SK-N-SH (cell line): ENCODE data around the gene ZBED4. TPM values are rescaled to one million over a fixed set of nuclear protein-coding genes. Genes with fewer than 3 reads are reported as not detected.

Experiments
- CTCF ChIA-PET: fragments of 300-600, 350-600 bp; formaldehyde crosslinking; extraction: SDS; loops from one replicate; lab custom pipeline; 2021; lab: Yijun Ruan, JAX
- POLR2A ChIA-PET: fragments of 350-600 bp; sonication (Branson Sonifier 250); formaldehyde crosslinking; extraction: SDS; loops from one replicate; lab custom pipeline; 2020; ENCODE audit warnings: antibody characterized with exemption, inconsistent platforms; lab: Yijun Ruan, JAX
- DNase-seq: peaks from one replicate; pipeline ENCODE4 v3.0.0; 2012
- H2AFZ ChIP-seq: fragments of 200-600 bp; sonication (generic); 2 replicates; pipeline ENCODE4 v1.8.1; 2016; ENCODE audit warnings: antibody characterized with exemption, mild to moderate bottlenecking, low read depth
- H3F3A ChIP-seq: fragments of 200-600 bp; sonication (generic); replicated peaks from 2 replicates; pipeline ENCODE3; 2016; ENCODE audit warnings: antibody characterized with exemption, mild to moderate bottlenecking; ENCODE audit not compliant: insufficient read depth
- H3K27ac ChIP-seq, 2 experiments: fragments of 200-500 bp in 1 of 2; fragments of 200-600 bp in 1 of 2; sonication (Bioruptor generic) in 1 of 2; sonication (generic), shearing (Covaris generic) in 1 of 2; 2 replicates each; pipeline versions ENCODE4 v1.5.1 to v1.6.1; 2014 to 2016; ENCODE audit warnings: low read depth in 2 of 2, inconsistent platforms in 1 of 2, low read length in 1 of 2, mild to moderate bottlenecking in 1 of 2, mixed read lengths in 1 of 2
- H3K27me3 ChIP-seq: fragments of 200-600 bp; sonication (generic), shearing (Covaris generic); 2 replicates; pipeline ENCODE4 v1.6.1; 2016; ENCODE audit warnings: mixed run types; ENCODE audit not compliant: insufficient read depth
- H3K36me3 ChIP-seq, 2 experiments: fragments of 200-500 bp in 1 of 2; fragments of 200-600 bp in 1 of 2; sonication (Bioruptor generic) in 1 of 2; sonication (generic) in 1 of 2; replicated peaks in 1 of 2; 2 replicates each; pipeline versions ENCODE3 to v1.5.1; 2014 to 2016; ENCODE audit warnings: low read length in 1 of 2, mild to moderate bottlenecking in 1 of 2; ENCODE audit not compliant: insufficient read depth in 2 of 2, control insufficient read depth in 1 of 2
- H3K4me1 ChIP-seq, 2 experiments: fragments of 200-500 bp in 1 of 2; fragments of 200-600 bp in 1 of 2; sonication (Bioruptor generic) in 1 of 2; sonication (generic), shearing (Covaris generic) in 1 of 2; 2 replicates each; pipeline versions ENCODE4 v1.5.1 to v1.6.1; 2014 to 2016; ENCODE audit warnings: low read depth in 1 of 2, low read length in 1 of 2, mixed run types in 1 of 2; ENCODE audit not compliant: insufficient read depth in 2 of 2, control insufficient read depth in 1 of 2
- H3K4me2 ChIP-seq: fragments of 200-600 bp; sonication (generic), shearing (Covaris generic); 2 replicates; pipeline ENCODE4 v1.6.1; 2017; ENCODE audit warnings: mixed run types
- H3K4me3 ChIP-seq, 2 experiments: fragments of 200-500 bp in 1 of 2; fragments of 200-600 bp in 1 of 2; sonication (Bioruptor generic) in 1 of 2; sonication (generic), shearing (Covaris generic) in 1 of 2; 2 replicates each; pipeline versions ENCODE4 v1.5.1 to v1.8.1; 2014 to 2016; ENCODE audit warnings: low read depth in 2 of 2, inconsistent platforms in 1 of 2, low read length in 1 of 2, mild to moderate bottlenecking in 1 of 2, mixed read lengths in 1 of 2, moderate library complexity in 1 of 2
- H3K79me2 ChIP-seq: fragments of 200-600 bp; sonication (generic); 2 replicates; pipeline ENCODE4 v1.8.1; 2017; ENCODE audit warnings: mild to moderate bottlenecking; ENCODE audit not compliant: insufficient read depth
- H3K9ac ChIP-seq: fragments of 200-600 bp; sonication (generic); 2 replicates; pipeline ENCODE4 v1.6.1; 2017; ENCODE audit warnings: mixed run types
- H3K9me2 ChIP-seq: fragments of 200-600 bp; sonication (generic); 2 replicates; pipeline ENCODE4 v1.6.1; 2017; ENCODE audit warnings: mixed run types
- H3K9me3 ChIP-seq: fragments of 200-600 bp; sonication (generic); 2 replicates; pipeline ENCODE4 v1.6.1; 2017; ENCODE audit warnings: mixed run types, mild to moderate bottlenecking, moderate library complexity
- H4K20me1 ChIP-seq: fragments of 200-600 bp; sonication (generic); 2 replicates; pipeline ENCODE4 v1.6.1; 2017; ENCODE audit warnings: mild to moderate bottlenecking, mixed run types; ENCODE audit not compliant: insufficient read depth
- CHD2 ChIP-seq: fragments of 150-350 bp; IDR thresholded peaks from 2 replicates; pipeline ENCODE4 v1.6.1; 2018; ENCODE audit warnings: low read length; ENCODE audit not compliant: partially characterized antibody
- CTCF ChIP-seq: fragments of 200-600 bp; sonication (generic); IDR thresholded peaks from 2 replicates; pipeline ENCODE4 v1.6.1; 2017; ENCODE audit warnings: antibody characterized with exemption, mild to moderate bottlenecking, moderate library complexity
- ELF1 ChIP-seq: IDR thresholded peaks from 2 replicates; pipeline ENCODE4 v1.4.0; 2012
- EP300 ChIP-seq, 2 experiments: IDR thresholded peaks; 2 replicates each; pipeline versions ENCODE4 v1.4.0 to v1.6.1; 2012; ENCODE audit warnings: borderline replicate concordance in 1 of 2, low read depth in 1 of 2, low read length in 1 of 2
- FOXM1 ChIP-seq: IDR thresholded peaks from 2 replicates; pipeline ENCODE4 v1.4.0; 2012; ENCODE audit warnings: low read depth, mild to moderate bottlenecking
- GATA2 ChIP-seq: sonication (generic); formaldehyde crosslinking; IDR thresholded peaks from 2 replicates; pipeline ENCODE4 v1.5.0; 2020; ENCODE audit warnings: mild to moderate bottlenecking, missing genetic modification reagents
- MAX ChIP-seq: IDR thresholded peaks from 2 replicates; pipeline ENCODE4 v1.4.0; 2012; ENCODE audit warnings: low read depth
- MEF2A ChIP-seq: IDR thresholded peaks from 2 replicates; pipeline ENCODE4 v1.4.0; 2012; ENCODE audit warnings: low read depth, borderline replicate concordance
- PBX3 ChIP-seq: IDR thresholded peaks from 2 replicates; pipeline ENCODE4; 2012
- RAD21 ChIP-seq: IDR thresholded peaks from 2 replicates; pipeline ENCODE4 v1.6.1; 2012; ENCODE audit warnings: mild to moderate bottlenecking, low read length
- RCOR1 ChIP-seq: fragments of 150-350 bp; IDR thresholded peaks from 2 replicates; pipeline ENCODE4 v1.6.1; 2017; ENCODE audit warnings: antibody characterized with exemption, low read length
- RFX5 ChIP-seq: IDR thresholded peaks from 2 replicates; pipeline ENCODE4 v1.6.1; 2012; ENCODE audit warnings: mild to moderate bottlenecking, improper control_type of control experiment, low read length
- SIN3A ChIP-seq: IDR thresholded peaks from 2 replicates; pipeline ENCODE4 v1.6.1; 2012; ENCODE audit warnings: low read depth, mild to moderate bottlenecking, low read length, moderate library complexity, borderline replicate concordance
- USF1 ChIP-seq: IDR thresholded peaks from 2 replicates; pipeline ENCODE4 v1.4.0; 2012; ENCODE audit warnings: low read depth, borderline replicate concordance
- ZBTB33 ChIP-seq: IDR thresholded peaks from 2 replicates; pipeline ENCODE4 v1.4.0; 2012; ENCODE audit warnings: low read depth, borderline replicate concordance
- WGBS: methylation state at CpG from one replicate; pipeline ENCODE4 v1.1.6; 2017; ENCODE audit warnings: low lambda C conversion rate; 5-methylcytosine and 5-hydroxymethylcytosine counted together
- polyA plus RNA-seq, 3 experiments: library from polyadenylated mRNA; depleted of rRNA; stranded (reverse); fragments of >200 nt; gene quantifications; 2 replicates each; pipeline ENCODE4 v1.2.3, GENCODE V29; 2012

Gene ZBED4
- polyA plus RNA-seq, 1 of the 3 experiments (the other 2 are of a cell fraction), result 7.9 TPM

- Histone ChIP-seq H3K4me2 (no peak overlapping the region), H3K4me1 (peaks cover 0 to 27% of the 10 kb centered on the region in 2 experiments; a peak in 1 of 4 replicates), H3K27ac (peak overlapping the region in 1 of 2 experiments; percentile 54; a peak in 2 of 4 replicates), H3K79me2 (no peaks in the 10 kb centered on the region; the same call in 1 of the 2 replicates), H3K36me3 (peaks cover 17 to 18% of the 10 kb centered on the region in 2 experiments), H3K9me3 (no peaks in the 10 kb centered on the region), H3K9ac (no peak overlapping the region), H4K20me1 (no peaks in the 10 kb centered on the region), H3K4me3 (no peak overlapping the region), H3K9me2 (no peaks in the 10 kb centered on the region), H3K27me3 (no peaks in the 10 kb centered on the region), H3F3A (peaks cover 5% of the 10 kb centered on the region), H2AFZ (no peak overlapping the region)
- CTCF ChIA-PET, result interaction anchor here (1.3 kb wide), 1 partner anchor 126 kb away, joined by 3 read pairs; no protein-coding TSS in a partner anchor
- POLR2A ChIA-PET, result interaction anchor here (1.1 kb wide), 1 partner anchor 14 kb away, joined by 5 read pairs; the partner anchor contains the start of genes ALG12 and CRELD2
- 100% methylated on average over 1 of the region's 11 CpGs for WGBS
- no peak for DNase-seq
- TF ChIP-seq PBX3, result no peak
- no peak for TF ChIP-seq ELF1
- no peak for TF ChIP-seq EP300 (IDR thresholded peaks at IDR 0.05; ENCODE audit: borderline replicate concordance in 1 of 2, low read depth in 1 of 2, low read length in 1 of 2)
- TF ChIP-seq FOXM1, result no peak
- TF ChIP-seq MEF2A, result no peak
- no peak for TF ChIP-seq RAD21
- TF ChIP-seq RCOR1, result no peak
- no peak for TF ChIP-seq CHD2
- TF ChIP-seq GATA2, result no peak
- no peak for TF ChIP-seq MAX
- no peak for TF ChIP-seq SIN3A
- TF ChIP-seq USF1, result no peak
- no peak for TF ChIP-seq RFX5
- TF ChIP-seq ZBTB33, result no peak
- TF ChIP-seq CTCF, result no peak
These were observed 50.4 kb downstream of the ZBED4 start for GRCh38 chr22:49904040-49904369.
